Measurements from ENCODE around the gene RNF207.

Gene RNF207

DNA sequence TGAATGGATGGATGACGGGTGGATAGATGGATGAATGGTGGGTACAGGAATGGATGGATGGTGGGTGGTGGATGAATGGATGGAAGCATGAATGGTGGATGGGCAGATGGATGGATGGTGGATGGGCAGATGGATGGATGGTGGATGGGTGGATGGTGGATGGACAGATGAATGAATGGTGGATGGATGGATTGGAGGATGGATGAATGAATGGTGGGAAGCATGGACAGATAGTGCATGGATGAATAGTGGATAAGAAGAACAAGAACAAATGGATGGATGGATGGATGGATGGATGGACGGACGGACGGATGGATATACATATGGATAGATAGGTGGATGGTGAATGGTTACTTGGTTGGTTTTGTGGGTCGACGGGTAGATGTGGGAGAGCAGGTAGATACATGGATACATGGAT lies 30.5 kb upstream of the RNF207 start:
- DNase-seq = no peak

DNA sequence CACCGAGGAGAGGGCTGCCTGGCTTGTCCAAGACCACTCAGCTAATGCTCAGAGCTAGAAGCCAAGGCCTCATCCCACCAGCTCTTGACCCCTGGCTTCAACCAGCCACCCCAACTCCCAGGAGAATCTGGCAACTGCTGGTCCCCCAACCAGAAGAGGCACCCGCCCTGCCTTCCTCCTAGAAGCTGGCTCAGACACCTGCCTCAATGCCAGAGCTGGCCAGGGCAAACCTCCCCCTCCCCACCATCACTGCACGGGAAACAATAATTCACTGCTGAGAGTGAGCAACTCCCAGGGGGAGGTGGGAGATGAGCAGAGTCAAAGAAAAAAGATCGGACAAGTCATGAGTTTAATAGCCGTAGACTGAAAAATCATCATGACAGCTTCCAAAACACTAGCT lies 29.1 kb upstream of the RNF207 start:
- no peak for DNase-seq

DNA sequence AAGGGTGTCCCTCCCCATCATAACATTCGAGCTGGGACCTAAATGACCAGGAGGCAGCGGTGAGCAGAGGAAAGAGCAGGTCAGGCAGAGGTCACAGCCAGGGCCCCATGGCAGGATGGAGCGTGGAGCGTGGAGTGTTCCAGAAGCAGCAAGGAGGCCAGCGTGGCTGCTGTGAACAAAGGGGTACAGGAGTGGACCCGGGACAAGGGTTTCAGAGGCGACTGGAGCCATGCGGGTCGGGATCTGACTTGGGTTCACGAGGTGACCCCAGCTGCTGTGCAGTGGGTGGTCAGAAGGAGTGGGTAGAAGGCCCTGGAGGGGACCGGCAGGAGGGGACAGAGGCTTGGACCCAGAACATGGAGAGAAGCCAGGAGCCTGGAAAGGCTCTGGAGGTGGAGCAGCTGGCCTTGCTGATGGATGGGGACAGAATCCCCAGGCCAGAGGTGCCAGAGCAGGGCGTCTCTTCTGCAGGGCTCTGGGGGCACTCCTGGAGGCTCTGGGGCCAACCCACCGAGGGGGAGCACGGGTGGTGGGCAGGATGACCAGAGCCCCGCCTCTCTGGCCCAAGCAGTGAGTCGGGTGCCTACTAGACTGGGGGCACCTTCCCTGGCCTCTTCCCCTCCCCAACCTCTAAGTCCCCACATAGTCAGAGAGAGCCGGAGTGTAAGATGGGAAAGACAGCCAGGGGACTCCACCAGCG lies 28.1 kb upstream of the RNF207 start:
- no peak for DNase-seq

DNA sequence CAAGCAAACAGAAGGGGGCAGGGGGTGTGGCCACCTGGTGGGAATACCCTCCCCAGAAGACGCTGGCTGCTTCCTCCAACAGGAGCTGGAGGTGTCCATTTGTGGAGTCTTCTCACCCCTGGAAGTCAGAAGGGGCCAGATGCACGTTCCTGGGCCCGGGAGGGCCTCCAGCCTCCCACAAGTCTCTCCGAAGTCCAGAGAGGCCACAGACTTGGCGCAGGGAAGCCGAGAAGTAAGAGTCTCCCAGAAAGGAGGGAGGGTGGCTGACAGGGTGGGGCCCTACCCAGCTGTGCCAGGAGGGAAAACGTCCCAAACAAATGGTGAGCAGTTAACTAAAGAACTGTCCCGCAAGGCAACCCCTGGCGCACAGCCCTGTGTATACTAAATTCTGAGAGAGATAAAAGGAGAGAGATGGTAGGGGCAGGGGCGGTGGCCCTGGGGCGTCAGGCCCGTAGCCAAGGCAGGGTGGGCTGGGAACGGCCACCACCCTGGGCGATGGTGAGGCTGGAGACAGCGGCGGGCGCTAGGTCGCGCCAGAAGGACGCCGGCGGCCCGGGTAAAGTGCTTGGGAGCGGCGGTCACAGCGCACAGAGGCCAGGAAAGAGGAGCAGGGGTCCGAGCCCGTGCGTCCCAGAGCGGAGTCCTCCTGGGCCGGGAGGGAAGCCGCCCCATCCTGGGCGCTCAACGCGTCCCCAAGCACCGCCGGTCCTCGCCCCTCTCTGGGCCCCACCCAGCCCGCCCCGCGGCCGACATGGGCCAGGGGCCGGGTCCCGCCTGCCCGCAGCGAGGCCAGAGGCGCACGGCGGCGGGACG lies 27.0 kb upstream of the RNF207 start:
- no peak for DNase-seq

DNA sequence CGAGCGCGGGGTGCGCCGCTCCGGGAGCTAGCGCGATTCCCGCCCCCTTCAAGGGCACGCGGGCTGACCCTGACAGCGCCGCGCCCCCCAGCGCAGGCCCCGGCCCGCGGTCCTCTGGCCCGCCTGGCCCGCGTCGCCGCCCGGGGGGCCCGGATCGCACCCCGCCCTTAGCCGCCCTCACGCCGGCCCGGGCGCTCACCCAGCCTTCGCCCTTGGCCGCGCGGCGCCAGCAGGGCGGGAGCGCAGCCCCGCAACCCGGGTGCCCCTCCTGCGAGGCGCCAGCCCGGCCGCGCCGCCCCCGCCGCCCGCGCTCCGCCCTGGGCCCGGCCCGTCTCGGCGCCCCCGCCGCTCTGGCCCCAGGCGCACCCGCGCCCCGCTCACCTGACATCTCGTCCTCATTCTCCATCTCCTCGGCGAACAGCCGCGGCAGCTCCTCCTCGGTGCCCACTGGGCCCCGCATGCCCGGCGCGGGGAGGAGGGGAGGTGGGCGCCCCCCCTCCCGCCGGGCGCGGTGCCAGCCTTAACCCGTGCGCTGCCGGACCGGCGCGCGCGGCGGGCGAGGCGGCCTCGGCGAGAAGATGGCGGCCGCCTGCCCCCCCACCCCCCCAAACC lies 26.2 kb upstream of the RNF207 start:
- peak in 1 of 2 experiments; percentile 38 for DNase-seq

DNA sequence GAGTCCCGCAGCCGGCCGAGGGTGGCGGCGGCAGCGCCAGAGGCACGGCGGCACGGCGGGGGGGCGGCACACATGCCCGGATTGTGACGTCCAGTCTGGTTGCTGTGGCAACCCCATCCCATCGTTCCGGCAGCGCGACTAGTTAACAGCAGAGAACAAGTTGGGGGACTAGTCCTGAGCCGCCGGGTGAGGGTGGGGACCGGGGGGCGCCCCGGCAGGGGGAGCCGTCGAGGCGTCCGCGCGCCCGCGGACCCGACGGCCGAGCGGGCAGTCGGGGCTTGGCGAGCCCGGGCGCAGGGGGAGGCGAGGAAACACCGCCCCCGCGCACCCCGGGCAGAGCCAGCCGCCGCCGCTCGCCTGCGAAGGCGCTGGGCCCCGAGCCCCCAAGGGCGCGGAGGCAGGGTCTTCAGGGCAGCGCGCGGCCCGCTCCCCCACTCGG lies 25.6 kb upstream of the RNF207 start, which contains the start of gene CHD5:
CHD5 (minus strand) TSS at position 54 of the 439 bp plus-strand sequence. CDS start 298 bp downstream, outside the sequence.
- peak; percentile 38 to 53 for DNase-seq

DNA sequence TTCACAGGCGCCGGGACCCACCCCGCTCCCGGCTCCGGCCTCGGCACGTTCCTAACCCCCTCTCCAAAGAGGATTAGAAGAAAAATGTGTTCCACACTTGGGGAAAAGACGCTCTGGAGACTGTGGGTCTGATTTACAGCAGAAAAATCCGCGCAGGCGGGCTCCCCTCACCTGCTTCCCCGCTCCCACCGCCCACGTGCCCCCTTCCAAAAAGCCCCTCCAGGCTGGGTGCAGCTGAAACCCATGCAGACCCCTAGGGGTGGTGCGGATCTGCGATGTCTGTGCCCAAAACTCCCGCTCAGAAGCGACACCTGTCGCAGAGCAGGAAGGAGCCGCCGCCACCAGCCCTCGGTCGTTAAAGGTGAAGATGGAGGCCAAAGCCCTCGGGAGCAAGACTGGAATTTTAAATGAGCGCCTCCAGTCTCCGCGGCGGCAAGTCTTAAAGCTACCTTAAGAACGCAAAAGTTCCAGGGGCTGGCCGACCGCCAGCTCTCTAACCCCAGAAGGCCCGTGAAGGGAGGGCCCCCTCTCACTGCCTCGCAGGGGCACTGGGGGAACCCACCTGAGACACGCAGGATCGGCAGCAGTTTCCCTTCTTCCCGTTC lies 25.1 kb upstream of the RNF207 start:
- no peak for DNase-seq

DNA sequence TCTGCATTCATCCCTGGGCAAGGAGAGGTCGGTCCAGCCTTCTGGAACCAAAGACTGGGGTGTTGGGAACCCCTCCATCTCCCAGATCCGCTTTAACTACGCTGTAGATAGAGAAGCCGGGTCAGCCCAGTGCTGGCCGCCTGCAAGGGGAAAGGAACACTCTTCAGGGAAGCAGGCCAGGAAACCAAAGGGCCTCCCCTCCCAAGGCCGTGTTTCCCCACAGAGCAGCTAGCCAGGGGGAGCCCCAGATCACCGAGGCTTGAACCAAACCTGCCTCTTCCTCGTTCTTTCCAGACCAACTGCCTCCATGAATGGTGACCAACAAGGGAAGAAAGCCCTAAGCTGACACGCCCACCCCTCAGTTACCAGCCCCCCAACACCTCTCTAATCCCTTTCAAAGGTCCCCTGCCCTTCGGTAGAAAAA lies 24.6 kb upstream of the RNF207 start:
- DNase-seq = no peak

DNA sequence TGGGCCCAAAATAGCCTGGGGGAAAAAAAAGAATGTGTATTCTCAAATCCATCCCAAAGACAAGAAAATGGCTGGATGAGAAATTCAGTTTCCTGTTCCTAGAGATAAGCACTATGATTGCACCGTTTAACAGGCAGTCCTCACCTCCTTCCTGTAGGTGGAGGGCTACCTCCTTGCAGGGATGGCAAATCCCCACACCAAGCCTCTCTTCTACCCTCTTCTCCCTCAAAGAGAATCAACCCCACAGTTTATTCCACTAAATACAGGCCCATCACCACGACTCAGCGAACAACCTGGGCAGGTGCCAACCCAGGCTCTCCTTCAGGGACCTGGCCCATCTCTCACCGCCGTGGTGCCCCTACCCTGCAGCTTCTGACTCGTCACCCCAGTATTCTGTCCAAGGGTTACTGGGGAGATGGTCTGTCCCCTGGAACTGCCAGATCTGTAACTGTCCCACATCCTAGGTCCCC lies 22.4 kb upstream of the RNF207 start:
- no peak for DNase-seq

DNA sequence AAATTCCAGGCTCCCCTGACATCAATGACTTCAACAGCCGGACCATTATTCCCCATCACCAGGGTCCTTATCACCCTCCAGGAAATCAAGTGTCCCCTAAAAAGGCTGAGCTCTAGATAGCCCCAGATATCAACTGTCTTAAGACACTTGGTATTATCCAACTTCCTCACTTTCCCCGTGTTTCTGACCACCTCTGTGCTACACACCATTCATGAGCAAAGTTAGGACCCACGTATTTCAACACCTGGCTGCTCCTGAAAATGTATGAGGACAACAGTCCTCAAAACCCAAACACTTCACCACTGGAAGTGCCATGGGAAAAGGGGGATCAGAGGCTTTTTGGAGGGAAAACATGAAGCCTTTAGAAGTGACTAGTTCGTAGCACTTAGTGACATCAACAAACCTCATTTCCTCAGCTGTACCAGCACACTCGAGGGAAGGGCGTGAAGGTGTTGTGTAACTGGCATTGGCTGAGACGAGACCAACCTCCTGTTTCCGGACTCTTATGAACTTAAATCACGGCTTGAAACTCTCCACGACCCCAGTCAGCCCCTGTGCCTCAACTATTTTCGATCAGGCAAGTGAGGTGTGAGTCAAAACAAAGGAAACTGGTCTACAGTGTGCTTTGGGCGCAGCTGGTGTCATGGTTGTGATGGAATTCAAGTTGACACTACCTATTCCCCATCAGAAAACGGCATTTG lies 21.7 kb upstream of the RNF207 start:
- DNase-seq = no peak

DNA sequence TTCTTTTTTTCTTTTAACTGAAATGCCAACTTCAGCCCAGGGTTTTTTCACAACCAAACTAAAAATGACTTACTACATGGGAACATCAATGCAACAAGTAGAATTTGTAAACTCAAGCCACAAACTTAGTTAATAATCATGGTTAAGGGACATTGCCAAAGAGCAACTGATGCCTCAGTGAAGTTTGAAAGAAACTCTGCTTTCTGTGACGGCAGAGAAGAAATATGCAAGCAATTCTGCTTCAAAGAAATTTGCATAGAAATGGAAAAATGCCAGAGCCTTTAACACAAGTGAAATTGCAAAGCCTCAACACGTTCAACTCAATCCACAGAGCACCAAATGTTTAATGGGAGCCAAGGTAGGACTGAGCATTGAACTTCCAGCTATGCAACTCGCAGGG lies 20.8 kb upstream of the RNF207 start:
- no peak for DNase-seq

DNA sequence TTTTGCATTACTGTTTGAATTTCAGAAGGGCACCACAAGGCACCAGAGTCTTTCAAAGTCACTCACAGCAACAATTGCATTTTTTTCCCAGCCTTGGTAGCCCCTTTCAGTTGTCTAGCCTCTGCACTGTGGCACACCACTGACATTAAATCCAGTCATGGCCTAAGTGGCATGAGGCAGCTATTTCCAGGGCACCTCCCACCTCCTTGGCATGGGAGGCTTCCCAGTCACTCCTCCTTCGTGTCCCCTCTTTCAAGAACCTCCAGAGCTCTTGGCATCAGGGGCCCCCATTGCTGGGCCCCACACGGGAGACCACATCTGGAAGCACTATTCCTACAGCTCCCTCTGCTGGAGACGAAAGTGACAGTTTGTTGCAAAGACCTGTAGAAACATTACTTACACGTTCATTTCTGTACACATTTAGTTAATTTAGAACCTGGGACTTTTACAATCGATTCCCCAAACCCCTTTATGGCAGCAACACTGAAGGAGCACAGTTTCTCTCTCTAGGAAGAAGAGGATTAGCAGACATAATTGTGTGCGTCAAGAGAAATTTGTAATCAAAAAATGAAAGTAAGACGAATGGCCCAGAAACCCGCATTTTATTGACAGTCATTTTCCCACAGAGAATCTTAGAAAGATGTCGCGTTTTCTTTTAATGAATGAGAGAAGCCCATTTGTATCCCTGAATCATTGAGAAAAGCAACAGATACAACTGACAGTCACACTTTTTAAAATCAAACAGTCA lies 20.1 kb upstream of the RNF207 start:
- peak in 1 of 2 experiments; percentile 6 for DNase-seq

DNA sequence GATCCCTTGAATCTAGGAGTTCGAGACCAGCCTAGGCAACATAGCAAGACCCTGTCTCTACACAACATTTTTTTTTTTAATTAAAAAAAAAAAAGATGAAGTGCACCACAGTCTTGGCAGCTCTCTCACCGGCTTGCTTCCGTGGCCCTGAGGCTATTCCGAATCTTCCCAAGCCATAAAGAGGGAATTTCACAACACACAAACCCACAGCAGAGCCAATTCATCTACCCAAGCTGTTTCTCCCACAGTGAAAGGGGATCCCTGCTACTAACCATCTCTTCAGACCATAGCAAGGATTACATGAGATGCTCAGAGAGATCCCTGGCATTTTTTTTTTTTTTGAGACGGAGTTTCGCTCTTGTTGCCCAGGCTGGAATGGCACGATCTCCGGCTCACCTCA lies 17.5 kb upstream of the RNF207 start:
- no peak for DNase-seq

DNA sequence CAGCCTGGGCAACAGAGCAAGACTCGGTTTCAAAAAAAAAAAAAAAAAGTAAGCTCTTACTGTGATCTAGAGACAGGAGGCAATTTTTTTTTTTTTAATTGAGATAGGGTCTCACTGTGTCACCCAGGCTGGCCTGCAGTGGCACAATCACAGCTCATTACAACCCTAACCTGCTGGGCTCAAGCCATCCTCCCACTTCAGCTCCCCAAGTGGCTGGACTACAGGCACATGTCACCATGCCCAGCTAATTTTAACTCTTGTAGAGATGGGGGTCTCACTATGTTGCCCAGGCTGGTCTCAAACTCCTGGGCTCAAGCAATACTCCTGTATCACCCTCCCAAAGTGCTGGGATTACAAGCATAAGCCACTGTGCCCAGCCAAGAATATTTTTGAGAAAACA lies 14.0 kb upstream of the RNF207 start:
- no peak for DNase-seq

DNA sequence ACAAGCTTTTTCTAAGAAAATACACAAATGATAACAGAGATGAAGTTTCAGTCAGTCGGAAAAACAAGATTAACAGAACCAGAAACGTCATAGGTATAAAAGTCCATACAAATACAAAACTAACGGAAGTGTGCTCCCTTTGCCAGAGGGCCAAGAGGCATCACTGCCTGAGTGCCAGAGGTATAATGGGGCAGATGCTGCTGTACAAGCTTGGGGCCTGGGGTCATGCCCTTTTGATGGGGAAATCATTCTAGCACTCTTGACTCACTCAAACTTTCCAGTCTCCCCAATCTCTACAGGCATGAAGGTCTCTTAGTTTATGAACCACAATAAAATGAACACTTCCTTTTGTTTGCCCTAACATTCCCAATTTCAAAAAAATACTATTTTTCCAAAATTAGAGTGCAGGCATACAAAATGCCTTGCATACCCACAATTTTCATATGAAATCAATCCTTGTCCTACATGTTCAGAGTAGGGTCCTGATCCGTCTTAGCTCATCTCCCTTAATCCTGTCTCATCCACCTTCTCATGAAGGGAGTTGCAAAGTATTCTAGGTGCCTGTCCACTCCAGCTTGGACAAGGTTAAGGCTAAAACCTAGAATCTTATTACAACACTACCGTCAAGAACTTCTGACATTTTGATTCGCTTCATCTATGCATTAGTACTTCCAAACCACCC lies 8.0 kb upstream of the RNF207 start:
- no peak for DNase-seq

DNA sequence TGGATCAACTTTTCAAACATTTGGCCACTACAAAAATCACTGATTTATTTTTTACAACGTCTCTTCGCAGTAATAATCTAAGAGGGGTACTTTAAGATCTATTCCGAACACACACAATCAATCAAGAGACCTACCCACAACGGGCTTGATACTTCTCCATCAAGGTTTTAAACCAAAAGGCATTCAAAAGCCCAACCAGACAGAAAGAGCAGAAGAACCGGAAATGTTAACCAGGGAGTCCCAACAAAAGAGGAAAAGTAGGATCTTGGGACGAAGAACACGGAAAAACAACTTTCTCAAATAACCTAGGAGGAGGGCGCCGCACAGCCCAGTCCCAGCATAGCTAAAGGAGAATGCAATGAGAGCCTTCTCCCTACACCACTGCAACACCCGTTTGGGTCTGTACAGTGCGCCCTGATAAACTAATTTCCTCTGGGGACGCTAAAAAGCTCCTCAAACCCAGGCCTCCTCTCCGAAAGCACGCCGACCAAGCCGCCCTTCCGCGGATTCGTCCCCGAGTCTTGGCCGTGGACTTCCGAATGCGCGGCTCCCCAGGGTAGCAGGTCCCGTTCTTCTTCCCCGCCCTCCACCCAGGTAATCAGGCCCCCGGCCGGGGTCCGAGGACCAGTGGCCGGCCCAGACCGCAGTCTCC lies 7.1 kb upstream of the RNF207 start:
- no peak for DNase-seq

DNA sequence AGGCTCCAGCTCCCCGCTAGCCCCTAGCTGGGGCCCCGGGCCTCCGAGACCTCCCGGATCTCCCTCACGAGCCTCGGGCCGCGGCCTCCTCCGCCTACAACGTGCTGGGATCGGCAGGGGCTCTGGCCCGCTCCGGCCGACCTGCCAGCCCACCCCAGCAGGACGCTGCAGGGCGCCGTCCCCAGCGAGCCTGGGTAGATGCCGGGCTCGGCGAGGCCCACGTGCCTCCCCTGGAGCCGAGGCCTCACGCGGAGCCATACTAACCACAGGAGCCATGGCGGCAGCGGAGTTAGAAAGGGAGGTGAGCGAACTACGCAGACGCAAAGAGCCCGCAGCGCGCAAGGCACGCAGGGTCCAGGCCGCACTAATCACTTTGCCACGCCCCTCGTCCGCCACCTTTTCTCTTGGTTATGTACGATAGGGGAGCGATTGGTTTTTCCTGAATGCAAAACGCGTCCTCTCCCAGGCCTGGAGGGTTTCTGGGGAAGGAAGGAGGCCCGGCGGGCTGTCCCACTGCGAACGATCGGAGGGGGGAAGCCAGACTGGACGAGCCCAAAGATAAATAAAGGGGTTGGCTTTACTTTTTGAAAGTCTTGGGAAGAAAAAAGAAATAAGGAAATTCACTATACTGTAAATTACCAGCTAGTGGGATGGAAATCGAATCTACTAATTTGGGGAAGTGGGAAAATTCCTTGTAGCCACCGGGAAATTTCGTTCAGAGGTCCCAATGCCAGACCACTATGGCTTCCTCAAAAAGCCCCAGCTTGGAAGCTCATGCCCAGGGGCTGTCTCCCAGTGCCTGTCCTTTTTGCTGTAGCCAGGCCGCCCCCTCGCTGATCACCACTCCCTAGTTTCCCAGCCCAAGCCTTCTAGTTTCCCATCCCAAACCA lies 6.4 kb upstream of the RNF207 start, which contains the start of gene RPL22:
RPL22 (minus strand) TSS at position 298 of the 890 bp plus-strand sequence; CDS start at position 276, 22 bp downstream.
- DNase-seq = peak; percentile 99 to 100

DNA sequence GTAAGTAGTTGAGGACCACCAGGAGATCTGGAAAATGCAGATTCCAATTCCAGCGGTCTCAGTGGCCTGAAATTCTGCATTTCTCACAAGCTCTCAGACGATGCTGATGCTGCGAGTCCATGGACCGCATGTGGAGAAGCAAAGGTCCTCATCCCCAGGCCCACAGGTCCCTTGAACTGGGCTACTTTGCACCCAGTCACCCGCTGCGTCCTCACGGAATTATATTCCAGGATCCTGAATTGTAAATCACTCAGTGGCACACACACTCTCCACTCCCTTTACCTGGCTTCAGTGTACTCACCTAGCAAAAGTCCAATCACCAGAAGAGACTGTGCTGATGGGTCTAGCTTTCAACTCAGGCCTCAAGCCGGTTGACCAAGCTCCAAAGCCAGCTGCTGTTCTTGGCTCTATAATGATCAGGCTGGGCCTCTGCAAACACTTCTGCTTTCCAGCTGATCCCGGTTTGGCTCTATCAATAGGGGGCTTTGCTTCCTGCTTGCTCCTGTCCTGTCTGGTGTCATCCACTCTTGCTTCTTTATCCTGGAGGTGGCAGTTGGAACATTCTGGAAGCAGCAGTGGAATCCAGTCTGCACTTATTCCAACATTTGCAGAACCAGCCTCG lies 5.6 kb upstream of the RNF207 start:
- DNase-seq = no peak

DNA sequence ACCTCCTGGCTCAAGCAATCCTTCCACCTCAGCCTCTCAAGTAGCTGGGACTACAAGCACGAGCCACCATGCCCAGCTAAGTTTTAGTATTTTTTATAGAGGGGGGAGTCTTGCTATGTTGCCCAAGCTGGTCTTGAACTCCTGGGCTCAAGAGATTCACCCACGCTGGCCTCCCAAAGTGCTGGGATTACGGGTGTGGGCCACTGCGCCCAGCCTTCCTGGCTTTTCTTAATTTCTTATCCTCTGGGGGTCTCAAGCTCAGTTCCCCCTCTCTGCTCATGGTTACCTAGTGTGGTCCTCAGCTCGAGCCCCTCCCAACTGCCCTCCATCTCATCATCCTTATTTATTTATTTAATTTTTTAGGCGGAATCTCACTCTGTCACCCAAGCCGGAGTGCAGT lies 3.7 kb upstream of the RNF207 start:
- no peak for DNase-seq
